Smooth muscle cell (in vitro differentiated cells): ENCODE data around the gene ZNF335. TPM values are rescaled to one million over a fixed set of nuclear protein-coding genes. Genes with fewer than 3 reads are reported as not detected.

ENCODE experiments used
- DNase-seq: peaks from one replicate; lab custom pipeline; 2025; ENCODE audit not compliant: unreplicated experiment; lab: John Stamatoyannopoulos, UW
- H2AFZ ChIP-seq: fragments of 200-600 bp; sonication (generic); 2 replicates; pipeline ENCODE4 v1.6.0; 2016; ENCODE audit warnings: antibody characterized with exemption, low read depth, mild to moderate bottlenecking
- H3F3A ChIP-seq: fragments of 200-600 bp; sonication (generic); 2 replicates; pipeline ENCODE4 v1.6.0; 2017; ENCODE audit warnings: antibody characterized with exemption, low read depth
- H3K27ac ChIP-seq: fragments of 200-600 bp; sonication (generic); 2 replicates; pipeline ENCODE4 v1.5.1; 2016; ENCODE audit warnings: low read depth, mild to moderate bottlenecking
- H3K27me3 ChIP-seq: fragments of 200-600 bp; sonication (generic); 2 replicates; pipeline ENCODE4 v1.6.1; 2016; ENCODE audit warnings: low read depth, mild to moderate bottlenecking
- H3K36me3 ChIP-seq: fragments of 200-600 bp; sonication (generic); 2 replicates; pipeline ENCODE4 v1.5.1; 2016; ENCODE audit warnings: low read depth
- H3K4me1 ChIP-seq: fragments of 200-600 bp; sonication (generic); 2 replicates; pipeline ENCODE4 v1.5.1; 2016; ENCODE audit warnings: low read depth
- H3K4me2 ChIP-seq: fragments of 200-600 bp; sonication (generic); 2 replicates; pipeline ENCODE4 v1.6.0; 2016; ENCODE audit warnings: mild to moderate bottlenecking
- H3K4me3 ChIP-seq: fragments of 200-600 bp; sonication (generic); 2 replicates; pipeline ENCODE4 v1.5.1; 2016; ENCODE audit warnings: mild to moderate bottlenecking
- H3K79me2 ChIP-seq: fragments of 200-600 bp; sonication (generic); 2 replicates; pipeline ENCODE4 v1.6.0; 2016; ENCODE audit warnings: low read depth, mild to moderate bottlenecking
- H3K9ac ChIP-seq: fragments of 200-600 bp; sonication (generic); 2 replicates; pipeline ENCODE4 v1.6.0; 2016; ENCODE audit warnings: low read depth
- H3K9me3 ChIP-seq: fragments of 200-600 bp; sonication (generic); replicated peaks from 2 replicates; pipeline ENCODE4 v1.5.1; 2016; ENCODE audit warnings: low read depth
- H4K20me1 ChIP-seq: fragments of 200-600 bp; sonication (generic); 2 replicates; pipeline ENCODE4 v1.6.0; 2016; ENCODE audit warnings: low read depth
- WGBS: methylation state at CpG from one replicate; pipeline ENCODE4 v1.1.7; 2016; ENCODE audit warnings: low lambda C conversion rate; 5-methylcytosine and 5-hydroxymethylcytosine counted together
- polyA plus RNA-seq: library from polyadenylated mRNA; unstranded; fragments of >200 nt; fragmentation: Nextera tagmentation; extraction: Ambion mirVana; gene quantifications from 2 replicates; pipeline ENCODE4 v1.2.1, GENCODE V29; 2016
- total RNA-seq: library from RNA; depleted of rRNA; stranded (reverse); fragments of >200 nt; gene quantifications from 2 replicates; pipeline ENCODE4 v1.2.3, GENCODE V29; 2014
- TF ChIP-seq, protein P1 (sequence below): fragments of 200-600 bp; sonication (generic); IDR thresholded peaks from 2 replicates; pipeline ENCODE4 v1.5.1; 2017; ENCODE audit warnings: borderline replicate concordance, mild to moderate bottlenecking, antibody characterized with exemption; ENCODE audit not compliant: insufficient read depth, poor library complexity, severe bottlenecking

Gene ZNF335
- total and polyA plus RNA-seq, 2 experiments from 2014 or later = 11.2 to 14.2 TPM

DNA sequence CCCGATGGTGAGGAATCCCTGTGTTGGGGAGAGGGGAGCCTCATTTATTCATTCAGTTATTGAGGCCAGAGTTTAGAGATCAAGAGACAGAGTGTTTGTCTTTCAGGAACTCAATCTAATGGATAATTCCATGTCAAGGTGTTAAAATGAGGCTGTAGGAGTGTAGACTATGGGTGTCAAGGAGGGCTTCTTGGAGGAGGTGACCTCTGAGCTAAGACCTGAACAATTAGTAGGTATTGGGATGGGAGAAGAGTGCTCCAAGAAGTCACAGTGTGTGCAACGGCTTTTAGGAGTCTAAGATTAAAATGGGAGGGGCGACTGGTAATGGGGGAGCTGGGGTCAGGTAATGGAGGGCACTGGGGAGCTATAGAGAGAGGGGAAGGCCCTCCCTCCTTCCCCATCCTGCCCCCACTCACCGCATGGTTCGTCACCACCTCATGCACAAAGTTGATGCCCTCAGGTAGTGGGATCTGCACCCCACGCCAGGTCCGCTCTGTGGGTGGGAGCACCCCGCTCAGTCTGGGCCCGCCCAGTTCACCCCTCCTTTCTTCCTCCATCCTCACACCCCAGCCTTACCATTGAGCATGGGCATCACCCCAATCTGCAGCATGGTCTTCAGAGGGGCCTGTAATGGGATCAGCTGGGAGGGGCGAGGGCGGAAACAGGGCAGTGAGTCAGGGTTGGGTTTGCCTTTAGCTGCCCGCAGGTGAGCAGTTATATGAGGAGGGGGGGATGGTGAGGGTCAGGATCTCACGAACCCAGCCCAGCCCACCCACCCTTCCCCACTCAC lies 72.8 kb downstream of the ZNF335 start:
- no peaks in the 10 kb centered on the region for H3K9me3 ChIP-seq
- DNase-seq = no peak
- no peak overlapping the region for H2AFZ ChIP-seq
- WGBS = 94% methylated on average over 11 of the region's 13 CpGs
- H3K27ac ChIP-seq = no peak overlapping the region
- no peaks in the 10 kb centered on the region for H3K4me1 ChIP-seq
- no peak overlapping the region for H3K4me2 ChIP-seq
- H4K20me1 ChIP-seq = no peaks in the 10 kb centered on the region
- H3K4me3 ChIP-seq = no peak overlapping the region
- H3K27me3 ChIP-seq = no peaks in the 10 kb centered on the region
- H3K36me3 ChIP-seq = no peaks in the 10 kb centered on the region
- H3K9ac ChIP-seq = no peak overlapping the region
- peaks cover 7% of the 10 kb centered on the region for H3F3A ChIP-seq
- H3K79me2 ChIP-seq = no peaks in the 10 kb centered on the region
- TF ChIP-seq, protein P1, sequence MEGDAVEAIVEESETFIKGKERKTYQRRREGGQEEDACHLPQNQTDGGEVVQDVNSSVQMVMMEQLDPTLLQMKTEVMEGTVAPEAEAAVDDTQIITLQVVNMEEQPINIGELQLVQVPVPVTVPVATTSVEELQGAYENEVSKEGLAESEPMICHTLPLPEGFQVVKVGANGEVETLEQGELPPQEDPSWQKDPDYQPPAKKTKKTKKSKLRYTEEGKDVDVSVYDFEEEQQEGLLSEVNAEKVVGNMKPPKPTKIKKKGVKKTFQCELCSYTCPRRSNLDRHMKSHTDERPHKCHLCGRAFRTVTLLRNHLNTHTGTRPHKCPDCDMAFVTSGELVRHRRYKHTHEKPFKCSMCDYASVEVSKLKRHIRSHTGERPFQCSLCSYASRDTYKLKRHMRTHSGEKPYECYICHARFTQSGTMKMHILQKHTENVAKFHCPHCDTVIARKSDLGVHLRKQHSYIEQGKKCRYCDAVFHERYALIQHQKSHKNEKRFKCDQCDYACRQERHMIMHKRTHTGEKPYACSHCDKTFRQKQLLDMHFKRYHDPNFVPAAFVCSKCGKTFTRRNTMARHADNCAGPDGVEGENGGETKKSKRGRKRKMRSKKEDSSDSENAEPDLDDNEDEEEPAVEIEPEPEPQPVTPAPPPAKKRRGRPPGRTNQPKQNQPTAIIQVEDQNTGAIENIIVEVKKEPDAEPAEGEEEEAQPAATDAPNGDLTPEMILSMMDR = no peak

Other genes starting within 250 kb of the ZNF335 start
- gene SPINT4, start 249.9 kb downstream of the ZNF335 start, total RNA-seq = not detected in 2 replicates
- not detected in 2 replicates for gene SPINT4, start 249.9 kb downstream of the ZNF335 start, polyA plus RNA-seq
- gene WFDC3, start 180.3 kb downstream of the ZNF335 start, total RNA-seq = not detected in 2 replicates
- 0.64 TPM in 1 of 2 replicates, not detected in the other for gene WFDC3, start 180.3 kb downstream of the ZNF335 start, polyA plus RNA-seq
- 15.3 and 19.4 TPM in 2 replicates for gene DNTTIP1, start 180.2 kb downstream of the ZNF335 start, total RNA-seq
- gene DNTTIP1, start 180.2 kb downstream of the ZNF335 start, polyA plus RNA-seq = 52.6 and 55.4 TPM in 2 replicates
- gene UBE2C, start 159.6 kb downstream of the ZNF335 start, total RNA-seq = 25.8 and 35.1 TPM in 2 replicates
- gene UBE2C, start 159.6 kb downstream of the ZNF335 start, polyA plus RNA-seq = 61.2 and 66.5 TPM in 2 replicates
- gene TNNC2, start 144.9 kb downstream of the ZNF335 start, total RNA-seq = 1.7 TPM in 1 of 2 replicates, not detected in the other
- gene TNNC2, start 144.9 kb downstream of the ZNF335 start, polyA plus RNA-seq = 0.78 and 1.2 TPM in 2 replicates
- gene SNX21, start 138.4 kb downstream of the ZNF335 start, total RNA-seq = 10.9 and 14.7 TPM in 2 replicates
- 14.4 and 17.8 TPM in 2 replicates for gene SNX21, start 138.4 kb downstream of the ZNF335 start, polyA plus RNA-seq
- 30.2 and 31.9 TPM in 2 replicates for gene ACOT8, start 114.8 kb downstream of the ZNF335 start, total RNA-seq
- gene ACOT8, start 114.8 kb downstream of the ZNF335 start, polyA plus RNA-seq = 32.6 and 43.8 TPM in 2 replicates
- gene ZSWIM3, start 114.6 kb downstream of the ZNF335 start, total RNA-seq = 4.9 and 6.5 TPM in 2 replicates
- 1.4 and 2.1 TPM in 2 replicates for gene ZSWIM3, start 114.6 kb downstream of the ZNF335 start, polyA plus RNA-seq
- gene ZSWIM1, start 91.0 kb downstream of the ZNF335 start, total RNA-seq = 10.5 and 12.2 TPM in 2 replicates
- 5.7 and 6.7 TPM in 2 replicates for gene ZSWIM1, start 91.0 kb downstream of the ZNF335 start, polyA plus RNA-seq
- gene SPATA25, start 84.6 kb downstream of the ZNF335 start, total RNA-seq = 0.54 and 1.2 TPM in 2 replicates
- gene SPATA25, start 84.6 kb downstream of the ZNF335 start, polyA plus RNA-seq = 0.43 TPM in 1 of 2 replicates, not detected in the other
- 0.31 and 3.3 TPM in 2 replicates for gene NEURL2, start 81.0 kb downstream of the ZNF335 start, total RNA-seq
- gene NEURL2, start 81.0 kb downstream of the ZNF335 start, polyA plus RNA-seq = 3.7 and 4.7 TPM in 2 replicates
- 74.8 and 79.7 TPM in 2 replicates for gene CTSA, start 80.9 kb downstream of the ZNF335 start, total RNA-seq
- gene CTSA, start 80.9 kb downstream of the ZNF335 start, polyA plus RNA-seq = 132 and 138 TPM in 2 replicates
- gene PLTP, start 60.0 kb downstream of the ZNF335 start, total RNA-seq = 81.0 and 93.3 TPM in 2 replicates
- gene PLTP, start 60.0 kb downstream of the ZNF335 start, polyA plus RNA-seq = 197 and 262 TPM in 2 replicates
- gene PCIF1, start 37.5 kb downstream of the ZNF335 start, total RNA-seq = 13.5 and 15.4 TPM in 2 replicates
- gene PCIF1, start 37.5 kb downstream of the ZNF335 start, polyA plus RNA-seq = 37.2 and 38.9 TPM in 2 replicates
- gene MMP9, start 36.7 kb upstream of the ZNF335 start, total RNA-seq = 4.9 and 6.3 TPM in 2 replicates
- 5.9 and 27.2 TPM in 2 replicates for gene MMP9, start 36.7 kb upstream of the ZNF335 start, polyA plus RNA-seq
- 0.09 and 0.40 TPM in 2 replicates for gene SLC12A5, start 57.0 kb upstream of the ZNF335 start, total RNA-seq
- 1.2 and 1.3 TPM in 2 replicates for gene SLC12A5, start 57.0 kb upstream of the ZNF335 start, polyA plus RNA-seq
- 9.5 and 11.4 TPM in 2 replicates for gene NCOA5, start 117.8 kb upstream of the ZNF335 start, total RNA-seq
- gene NCOA5, start 117.8 kb upstream of the ZNF335 start, polyA plus RNA-seq = 8.3 and 10.5 TPM in 2 replicates
- 13.8 and 14.5 TPM in 2 replicates for gene CD40, start 146.1 kb upstream of the ZNF335 start, total RNA-seq
- 25.1 and 27.4 TPM in 2 replicates for gene CD40, start 146.1 kb upstream of the ZNF335 start, polyA plus RNA-seq